Cardiac septum (tissue), 1 donor: ENCODE measurements around the gene TSPOAP1. TPM values are rescaled to one million over a fixed set of nuclear protein-coding genes. Genes with fewer than 3 reads are reported as not detected.

ENCODE experiments used
- DNase-seq: peaks from one replicate; pipeline ENCODE4 v3.0.0-alpha.2; 2020; ENCODE audit warnings: low spot score
- intact Hi-C: fragments of 100-400 bp; cut with DNase I; formaldehyde crosslinking; loops from one replicate; pipeline ENCODE4 v1.14.0; 2022
- long read RNA-seq: library from polyadenylated mRNA; unstranded; transcript quantifications from one replicate; pipeline ENCODE4 v2.0.0, GENCODE V29; 2021
- total RNA-seq: library from RNA; stranded (reverse); fragmentation: NEBNext Ultra II Directional; extraction: Animal tissue kit (Norgen Biotek cat#: 25700); gene quantifications from one replicate; pipeline ENCODE4 v1.2.1, GENCODE V29; 2021
- donor health status: DM: no; HTN: no; CAD: no.

The TSPOAP1 gene
- 10.7 TPM for total RNA-seq
- long read RNA-seq, full-length matches to known transcripts = 3 of 16 reads
- long read RNA-seq, partial matches to known transcripts = 4 of 16 reads
- long read RNA-seq, other reads (novel, unspliced or antisense) = 9 of 16 reads

- DNase-seq = no peak
- intact Hi-C loops = no loop called here
Measured at GRCh38 chr17:58328195-58329034, at the start of gene TSPOAP1. TSS of gene TSPOAP1 (minus strand) at chr17:58328795. CDS start at chr17:58327920, 875 bp downstream.

- intact Hi-C loops = no loop called here
Measured at GRCh38 chr17:58377661-58378060, 49.1 kb upstream of the TSPOAP1 start.

GRCh38 chr17:58377093-58377601, 48.6 kb upstream of the TSPOAP1 start:
- intact Hi-C loops = no loop called here
- DNase-seq = no peak

More at GRCh38 chr17:58377661-58378060, 49.1 kb upstream of the TSPOAP1 start:
- DNase-seq = no peak

DNA sequence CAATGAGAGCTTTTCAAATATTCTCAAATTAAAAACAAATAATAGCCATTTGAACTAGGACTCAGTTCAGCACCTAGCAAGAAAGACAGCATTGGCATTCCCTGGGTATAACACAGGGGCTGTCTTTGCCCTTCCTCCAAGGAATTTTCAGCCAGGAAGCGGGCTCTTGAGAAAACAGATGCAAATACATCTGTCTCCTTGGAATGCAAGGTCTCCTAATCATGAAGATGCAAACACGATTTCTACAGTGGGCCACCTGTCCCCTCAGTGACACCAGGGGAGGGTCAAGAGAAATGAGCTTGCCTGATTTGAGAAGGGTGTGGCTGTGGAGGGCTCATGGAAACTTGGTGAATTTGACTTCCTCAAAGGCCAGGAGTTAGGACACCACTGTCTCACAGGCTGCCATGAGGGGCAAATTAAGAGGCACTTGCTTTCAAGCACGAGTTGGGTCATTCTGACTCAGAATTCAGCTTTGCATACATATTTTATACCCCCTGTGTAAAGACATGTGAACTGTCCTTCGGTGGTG, 47.9 kb upstream of the TSPOAP1 start:
- no peak for DNase-seq
- intact Hi-C loops = no loop called here

DNA sequence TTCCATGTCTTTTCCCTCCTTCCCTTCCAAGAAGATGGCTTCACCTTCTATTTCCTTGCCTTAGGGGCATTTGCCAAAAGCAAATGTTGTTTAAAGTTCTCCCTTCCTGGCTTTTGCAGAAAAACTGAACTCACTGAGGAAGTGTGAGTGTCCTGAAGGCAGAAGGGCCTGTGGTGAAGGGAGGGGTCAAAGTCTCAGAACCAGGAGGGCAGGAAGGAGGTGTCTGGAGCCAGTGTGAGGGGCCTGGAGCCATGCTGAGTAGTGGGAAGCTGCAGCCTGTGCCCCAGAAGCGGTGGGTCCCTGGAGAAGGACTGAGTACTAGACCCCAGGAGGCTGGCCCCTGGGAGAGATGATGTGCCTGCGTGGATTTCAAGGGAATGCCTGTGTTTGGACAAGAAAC, 47.2 kb upstream of the TSPOAP1 start:
- intact Hi-C loops = no loop called here
- DNase-seq = no peak

- DNase-seq = no peak
- intact Hi-C loops = no loop called here
Measured at GRCh38 chr17:58375256-58375655, 46.7 kb upstream of the TSPOAP1 start.

DNA sequence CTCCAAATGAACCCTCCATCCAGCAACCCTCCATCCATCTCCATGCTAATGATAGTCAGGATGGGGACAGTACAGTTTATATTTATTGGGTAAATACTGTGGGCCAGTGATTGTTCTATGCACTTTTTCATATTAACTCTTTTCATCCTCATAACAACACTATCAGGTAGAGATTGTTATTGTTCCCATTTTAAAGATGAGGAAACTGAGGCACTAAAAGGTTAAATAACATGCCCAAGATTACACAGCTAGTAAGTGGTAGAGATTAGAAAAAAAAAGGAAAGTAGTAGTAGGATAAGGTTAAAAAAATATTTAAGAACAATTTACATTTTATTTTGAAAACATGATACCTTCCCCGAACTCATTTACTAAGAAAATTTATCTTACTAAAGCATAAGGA, 45.3 kb upstream of the TSPOAP1 start:
- intact Hi-C loops = no loop called here
- DNase-seq = no peak

- intact Hi-C loops = no loop called here
- no peak for DNase-seq
Measured at GRCh38 chr17:58373003-58373402, 44.4 kb upstream of the TSPOAP1 start.

DNA sequence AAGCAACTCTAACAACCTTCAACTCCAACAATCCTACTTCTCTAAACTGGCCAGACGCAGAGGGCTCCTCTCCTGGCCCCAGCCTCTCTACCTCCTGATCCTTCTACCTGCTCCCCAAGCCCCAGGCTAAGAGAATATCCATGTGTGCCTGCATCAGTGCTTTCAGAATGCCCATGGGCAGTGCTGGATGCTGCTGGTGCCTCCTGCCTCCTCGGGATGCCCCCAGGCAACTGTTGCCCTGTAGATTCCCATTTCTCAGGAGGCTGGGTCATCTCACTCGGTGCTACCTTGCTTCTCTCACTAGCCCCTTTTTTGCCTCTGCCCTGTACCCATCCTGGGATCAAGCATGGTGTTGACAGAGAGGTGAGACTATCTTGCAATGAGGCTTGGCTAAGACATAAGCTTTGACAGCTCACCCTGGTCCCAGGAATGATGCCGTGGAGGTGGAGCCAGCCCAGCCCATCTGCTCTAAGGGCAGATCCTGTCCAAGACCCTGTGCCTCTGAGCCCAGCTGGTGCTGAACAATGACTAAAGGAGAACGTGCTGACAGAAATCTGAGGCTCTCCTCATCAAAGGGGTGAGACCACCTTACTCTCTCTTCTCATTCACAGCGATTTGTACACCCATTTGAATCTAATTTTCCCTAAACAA, 42.8 kb upstream of the TSPOAP1 start:
- DNase-seq = no peak
- intact Hi-C loops = no loop called here

GRCh38 chr17:58370716-58371115, 42.1 kb upstream of the TSPOAP1 start:
- intact Hi-C loops = no loop called here

DNA sequence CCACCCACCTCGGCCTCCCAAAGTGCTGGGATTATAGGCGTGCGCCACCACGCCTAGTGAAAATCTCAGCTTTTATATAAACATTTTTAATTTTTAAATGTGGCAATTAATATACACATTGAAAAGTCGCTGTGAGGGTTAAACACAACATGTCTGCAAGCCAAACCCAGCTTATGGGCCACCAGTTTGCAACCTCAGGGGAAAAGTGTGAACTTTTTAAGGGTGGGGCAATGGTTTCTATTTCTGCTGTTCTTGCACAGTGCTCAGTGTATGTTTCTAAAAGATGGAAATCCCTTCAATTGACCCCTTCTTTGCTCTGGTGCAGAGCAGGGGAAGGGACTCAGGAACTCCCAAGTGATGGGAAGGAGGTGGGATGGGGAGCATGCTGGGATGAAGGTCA, 41.7 kb upstream of the TSPOAP1 start:
- intact Hi-C loops = no loop called here
- DNase-seq = no peak

More at GRCh38 chr17:58370716-58371115, 42.1 kb upstream of the TSPOAP1 start:
- DNase-seq = no peak

DNA sequence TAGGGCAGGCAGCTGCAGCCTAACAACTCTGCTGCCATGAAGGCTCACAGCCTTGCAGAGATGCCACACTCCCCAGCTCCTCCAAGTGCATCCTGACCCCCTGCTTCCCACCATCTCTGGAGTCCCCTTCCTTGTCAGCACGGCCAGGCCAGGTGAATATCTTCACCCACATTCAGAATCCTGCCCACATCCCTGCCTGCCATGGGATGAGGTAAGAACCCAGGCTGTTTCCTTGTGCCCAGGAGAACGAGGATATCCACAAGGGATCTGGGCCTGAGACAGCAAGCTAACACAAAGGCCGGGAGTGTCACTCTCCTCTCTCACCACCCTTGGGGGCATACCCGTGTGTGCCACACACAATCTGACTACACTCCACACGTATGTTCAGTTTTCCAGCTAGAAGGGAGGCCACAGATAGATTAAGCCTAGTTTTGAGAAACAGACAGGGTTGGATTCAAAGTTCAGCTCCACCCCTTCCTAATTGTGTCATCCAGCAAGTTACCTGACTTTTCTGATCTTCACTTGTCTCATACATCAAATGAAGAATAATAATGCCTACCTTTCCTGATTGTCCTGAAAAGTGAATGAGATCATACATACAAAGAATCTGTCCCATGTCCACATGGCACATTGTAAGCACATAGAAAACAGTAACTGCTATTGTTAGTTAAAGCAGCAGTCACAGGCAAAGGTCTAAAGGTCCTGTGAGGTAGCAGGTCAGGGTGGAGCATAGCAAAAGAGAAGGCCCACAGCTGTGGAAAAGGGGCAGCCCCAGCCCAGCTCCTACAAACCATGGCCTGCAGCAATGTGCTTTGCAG, 40.8 kb upstream of the TSPOAP1 start:
- intact Hi-C loops = no loop called here
- no peak for DNase-seq

DNA sequence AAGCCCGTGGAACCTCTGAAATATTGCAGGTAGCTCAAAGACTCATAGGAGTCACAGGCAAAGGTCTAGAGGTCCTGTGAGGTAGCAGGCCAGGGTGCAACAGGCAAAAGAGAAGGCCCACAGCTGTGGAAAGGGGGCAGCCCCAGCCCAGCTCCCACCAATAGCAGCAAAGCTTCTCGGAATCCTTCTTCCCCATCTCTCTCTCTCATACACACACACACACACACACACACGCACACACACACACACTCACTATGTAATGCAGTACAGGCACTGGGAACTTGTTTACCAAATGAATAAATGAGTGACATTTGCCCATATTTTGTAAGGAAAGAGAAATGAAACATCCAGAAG, 40.2 kb upstream of the TSPOAP1 start:
- no peak for DNase-seq
- intact Hi-C loops = no loop called here

GRCh38 chr17:58367461-58367860, 38.9 kb upstream of the TSPOAP1 start:
- intact Hi-C loops = no loop called here
- DNase-seq = no peak

DNA sequence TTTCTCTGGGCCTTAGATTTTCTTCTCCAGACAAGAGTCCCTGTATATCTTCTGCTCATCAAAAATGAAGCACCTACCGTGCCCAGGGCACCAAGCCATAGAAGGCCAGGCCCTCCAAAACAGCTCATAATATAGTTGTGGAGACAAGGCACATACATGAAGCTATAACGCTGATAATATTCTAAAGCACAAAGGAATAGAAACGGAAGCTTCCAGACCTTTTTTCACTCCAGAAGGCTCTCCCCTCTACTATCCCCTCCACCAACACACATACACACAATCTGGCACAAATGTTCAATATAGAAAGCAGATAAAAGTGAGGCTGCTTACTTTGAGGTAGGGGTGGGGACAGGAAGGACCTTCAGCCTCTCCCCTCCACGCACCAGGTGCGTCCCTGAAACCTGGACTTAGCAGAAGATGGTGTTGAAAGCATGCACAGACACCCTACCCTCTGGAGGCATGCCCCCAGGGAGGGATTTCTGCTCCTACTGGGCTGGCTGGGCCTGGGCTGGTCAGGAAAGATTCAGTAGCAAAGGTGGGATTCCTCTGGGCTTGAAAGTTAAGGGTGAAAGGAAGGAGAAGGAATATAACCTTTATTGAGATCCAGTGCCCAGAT, 37.5 kb upstream of the TSPOAP1 start:
- DNase-seq = no peak
- intact Hi-C loops = no loop called here

DNA sequence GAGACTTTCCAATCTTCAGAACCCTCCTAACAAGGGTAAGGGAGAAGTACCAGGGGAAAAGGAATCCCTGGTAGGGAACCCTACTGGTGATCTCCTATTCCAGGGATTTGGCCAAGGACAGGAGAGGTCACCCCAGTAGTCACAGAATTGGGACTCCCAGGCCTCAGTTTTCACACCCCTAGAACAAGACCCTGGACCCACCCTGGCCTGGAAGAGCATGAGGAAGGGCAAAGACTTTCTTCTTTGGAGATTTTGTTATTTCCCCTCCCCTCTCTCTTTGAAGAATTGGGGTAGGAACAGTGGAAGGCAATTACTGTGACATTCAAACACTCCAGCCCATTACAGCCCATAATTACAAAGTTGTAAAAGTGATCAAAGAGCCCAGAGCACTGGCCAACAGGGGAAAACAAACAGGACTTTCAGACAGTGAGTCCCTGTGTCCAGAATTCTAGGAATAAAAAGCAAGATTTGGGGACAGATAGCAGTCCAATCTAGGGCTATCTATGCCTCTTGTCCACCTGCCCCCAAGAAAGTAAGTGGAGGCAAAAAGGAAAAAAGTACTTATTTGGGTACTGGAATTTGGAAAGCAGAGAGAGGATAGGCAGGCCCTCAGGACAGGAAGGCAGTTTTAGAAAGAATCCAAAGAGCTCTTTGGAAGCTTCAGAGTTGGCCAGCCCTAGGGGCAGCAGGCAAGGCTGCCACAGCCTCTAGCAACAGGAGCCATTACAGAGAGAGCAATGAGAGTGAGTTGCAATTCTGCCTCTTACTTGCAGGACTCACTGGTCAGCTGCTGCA, 36.8 kb upstream of the TSPOAP1 start:
- no peak for DNase-seq
- intact Hi-C loops = no loop called here

DNA sequence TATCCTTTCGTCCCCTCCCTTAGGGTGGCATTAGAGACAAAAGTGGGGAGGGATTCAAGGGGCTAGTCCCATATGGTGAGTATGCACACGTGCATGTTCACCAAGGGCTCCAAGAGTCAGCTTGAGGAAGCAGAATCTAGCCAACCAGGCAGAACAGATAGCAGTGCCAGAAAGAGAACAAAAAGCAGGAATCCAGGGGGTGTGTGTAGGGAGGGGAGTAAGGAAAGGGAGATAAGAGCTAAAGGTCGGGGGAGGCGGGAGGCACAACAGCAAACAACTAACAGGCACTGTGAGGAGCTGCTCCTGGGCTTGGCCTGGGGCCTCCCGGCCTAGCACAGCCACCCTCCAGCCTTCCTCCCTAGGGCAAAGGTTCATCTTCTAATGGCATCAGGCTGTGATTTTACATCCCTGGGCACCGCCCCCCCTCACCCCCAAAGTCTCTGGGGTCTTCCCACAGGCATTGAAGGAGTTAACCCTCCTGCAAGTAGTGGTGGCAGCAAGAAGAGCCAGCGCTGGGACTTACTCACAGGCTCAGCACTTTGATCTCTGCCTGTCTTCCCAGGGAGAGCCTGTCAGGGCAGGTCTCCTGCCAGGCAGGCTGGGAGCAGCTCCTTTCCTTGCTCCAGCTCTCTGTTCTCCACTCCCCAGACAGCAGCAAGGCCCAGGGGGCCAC, 35.8 kb upstream of the TSPOAP1 start:
- no peak for DNase-seq
- intact Hi-C loops = no loop called here
